8988T (cell line): Measurements from ENCODE around the gene KCNIP1.
"Not testable (repeated sequence)": the region's sequence is repeated elsewhere in the genome, so short reads cannot be mapped to it uniquely, and the experiment has no call there.

Experiments used
- DNase-seq: peaks from one replicate; pipeline ENCODE4 v3.0.0; 2011

Gene KCNIP1

GRCh38 chr5:170732685-170733084 lies 228.9 kb downstream of the KCNIP1 start:
- no peak for DNase-seq

- DNase-seq = no peak
Observed at GRCh38 chr5:170736966-170737365, 233.1 kb downstream of the KCNIP1 start.

GRCh38 chr5:170737591-170737990 lies 233.8 kb downstream of the KCNIP1 start:
- DNase-seq = no peak

- DNase-seq = no peak
Observed at GRCh38 chr5:170738840-170739239, 235.0 kb downstream of the KCNIP1 start.

- DNase-seq = no peak
Observed at GRCh38 chr5:170739446-170739845, 235.6 kb downstream of the KCNIP1 start.

- DNase-seq = no peak
Observed at GRCh38 chr5:170740551-170741205, 236.9 kb downstream of the KCNIP1 start.

- DNase-seq = no peak
Observed at GRCh38 chr5:170741801-170742200, 238.0 kb downstream of the KCNIP1 start.

- no peak for DNase-seq
Observed at GRCh38 chr5:170743876-170744212, 240.0 kb downstream of the KCNIP1 start.

GRCh38 chr5:170745481-170746071 lies 241.8 kb downstream of the KCNIP1 start:
- no peak for DNase-seq

GRCh38 chr5:170746075-170746960 lies 242.5 kb downstream of the KCNIP1 start:
- DNase-seq = no peak

GRCh38 chr5:170746961-170747340 lies 243.1 kb downstream of the KCNIP1 start:
- DNase-seq = no peak

- no peak for DNase-seq
Observed at GRCh38 chr5:170747357-170747756, 243.5 kb downstream of the KCNIP1 start.

GRCh38 chr5:170747851-170748250 lies 244.0 kb downstream of the KCNIP1 start:
- DNase-seq = no peak

GRCh38 chr5:170748951-170749471 lies 245.2 kb downstream of the KCNIP1 start:
- DNase-seq = no peak

- DNase-seq = no peak
Observed at GRCh38 chr5:170749911-170750431, 246.2 kb downstream of the KCNIP1 start.

- no peak for DNase-seq
Observed at GRCh38 chr5:170750791-170751190, 247.0 kb downstream of the KCNIP1 start.

- DNase-seq = no peak
Observed at GRCh38 chr5:170751631-170752030, 247.8 kb downstream of the KCNIP1 start.

- DNase-seq = no peak
Observed at GRCh38 chr5:170752257-170753215, 248.7 kb downstream of the KCNIP1 start.

GRCh38 chr5:170753311-170753710 lies 249.5 kb downstream of the KCNIP1 start:
- no peak for DNase-seq

- DNase-seq = not testable (repeated sequence)
Observed at GRCh38 chr5:170754508-170754907, 250.7 kb downstream of the KCNIP1 start.

GRCh38 chr5:170755679-170756456 lies 252.0 kb downstream of the KCNIP1 start:
- DNase-seq = no peak
